GM21825 (cell line): Measurements from ENCODE around the gene PAK1.

ENCODE experiments used
- ATAC-seq: cut with Tn5 transposase; IDR thresholded peaks from one replicate; pipeline ENCODE4 v1.9.1; 2021; ENCODE audit warnings: mild to moderate bottlenecking, moderate library complexity; ENCODE audit not compliant: unreplicated experiment

The PAK1 gene

GRCh38 chr11:77375107-77375506, 98.8 kb downstream of the PAK1 start:
- no peak for ATAC-seq

GRCh38 chr11:77374611-77375031, 99.3 kb downstream of the PAK1 start:
- ATAC-seq = no peak

GRCh38 chr11:77374108-77374507, 99.8 kb downstream of the PAK1 start:
- ATAC-seq = no peak

- ATAC-seq = no peak
Measured at GRCh38 chr11:77372726-77373125, 101.2 kb downstream of the PAK1 start.

GRCh38 chr11:77371646-77372045, 102.2 kb downstream of the PAK1 start:
- ATAC-seq = no peak

GRCh38 chr11:77370217-77370616, 103.7 kb downstream of the PAK1 start:
- ATAC-seq = no peak

- ATAC-seq = no peak
Measured at GRCh38 chr11:77361184-77361583, 112.7 kb downstream of the PAK1 start.

- no peak for ATAC-seq
Measured at GRCh38 chr11:77359481-77359880, 114.4 kb downstream of the PAK1 start.

GRCh38 chr11:77353131-77353530, 120.8 kb downstream of the PAK1 start:
- ATAC-seq = no peak

- no peak for ATAC-seq
Measured at GRCh38 chr11:77351281-77351886, 122.5 kb downstream of the PAK1 start.

GRCh38 chr11:77347948-77348347, 125.9 kb downstream of the PAK1 start:
- ATAC-seq = no peak

GRCh38 chr11:77346906-77347603, 126.8 kb downstream of the PAK1 start:
- ATAC-seq = no peak

- no peak for ATAC-seq
Measured at GRCh38 chr11:77345621-77346020, 128.3 kb downstream of the PAK1 start.

GRCh38 chr11:77340501-77340900, 133.4 kb downstream of the PAK1 start:
- ATAC-seq = no peak

GRCh38 chr11:77332259-77332658, 141.6 kb downstream of the PAK1 start:
- ATAC-seq = no peak

- no peak for ATAC-seq
Measured at GRCh38 chr11:77325159-77325558, 148.7 kb downstream of the PAK1 start.

- no peak for ATAC-seq
Measured at GRCh38 chr11:77324508-77324907, 149.4 kb downstream of the PAK1 start.

- no peak for ATAC-seq
Measured at GRCh38 chr11:77322926-77323590, 150.8 kb downstream of the PAK1 start.

GRCh38 chr11:77322506-77322905, 151.4 kb downstream of the PAK1 start:
- ATAC-seq = no peak

GRCh38 chr11:77320351-77320750, 153.5 kb downstream of the PAK1 start:
- ATAC-seq = no peak

GRCh38 chr11:77318600-77318999, 155.3 kb downstream of the PAK1 start:
- no peak for ATAC-seq

GRCh38 chr11:77316733-77317342, 157.1 kb downstream of the PAK1 start:
- ATAC-seq = no peak
